CD4-positive, alpha-beta T cell treated with Interleukin-21 for 1 hour (primary cell): ENCODE data around the gene FGGY.

Experiments used
- DNase-seq: peaks from one replicate; pipeline ENCODE4 v3.0.0-alpha.2; 2020

Gene FGGY

GRCh38 chr1:59751801-59752200 lies 454.9 kb downstream of the FGGY start:
- no peak for DNase-seq

- DNase-seq = no peak
These were observed 455.9 kb downstream of the FGGY start for GRCh38 chr1:59752556-59753414.

GRCh38 chr1:59755069-59755685 lies 458.3 kb downstream of the FGGY start:
- DNase-seq = no peak

- no peak for DNase-seq
These were observed 460.4 kb downstream of the FGGY start for GRCh38 chr1:59757197-59757747.

GRCh38 chr1:59759156-59759925 lies 462.4 kb downstream of the FGGY start:
- DNase-seq = peak; percentile 71

- no peak for DNase-seq
These were observed 464.5 kb downstream of the FGGY start for GRCh38 chr1:59761443-59761842.

- DNase-seq = no peak
These were observed 466.5 kb downstream of the FGGY start for GRCh38 chr1:59763418-59763817.

GRCh38 chr1:59765011-59765730 lies 468.3 kb downstream of the FGGY start:
- DNase-seq = no peak

- no peak for DNase-seq
These were observed 469.4 kb downstream of the FGGY start for GRCh38 chr1:59766227-59766855.

GRCh38 chr1:59767119-59767518 lies 470.2 kb downstream of the FGGY start:
- no peak for DNase-seq

- no peak for DNase-seq
These were observed 472.2 kb downstream of the FGGY start for GRCh38 chr1:59768792-59769735.

- DNase-seq = no peak
These were observed 472.8 kb downstream of the FGGY start for GRCh38 chr1:59769736-59770095.

GRCh38 chr1:59771361-59771760 lies 474.5 kb downstream of the FGGY start:
- no peak for DNase-seq

- DNase-seq = no peak
These were observed 478.6 kb downstream of the FGGY start for GRCh38 chr1:59775480-59775879.

- no peak for DNase-seq
These were observed 480.3 kb downstream of the FGGY start for GRCh38 chr1:59776960-59777852.

GRCh38 chr1:59779949-59780348 lies 483.1 kb downstream of the FGGY start:
- DNase-seq = no peak

GRCh38 chr1:59788825-59789224 lies 491.9 kb downstream of the FGGY start:
- DNase-seq = no peak

- DNase-seq = no peak
These were observed 501.7 kb downstream of the FGGY start for GRCh38 chr1:59798600-59798999.

GRCh38 chr1:59803458-59804038 lies 506.7 kb downstream of the FGGY start:
- no peak for DNase-seq

- no peak for DNase-seq
These were observed 507.4 kb downstream of the FGGY start for GRCh38 chr1:59804301-59804700.
